HG03280 (cell line): ENCODE results near the gene CHST10.
A peak's percentile ranks its signal among the peaks of the same experiment; 100 is the strongest.
"Not testable (repeated sequence)": the region's sequence is repeated elsewhere in the genome, so short reads cannot be mapped to it uniquely, and the experiment has no call there.

ENCODE experiments used
- ATAC-seq: cut with Tn5 transposase; IDR thresholded peaks from one replicate; pipeline ENCODE4 v1.9.1; 2021; ENCODE audit warnings: mild to moderate bottlenecking, moderate library complexity; ENCODE audit not compliant: unreplicated experiment

CHST10 gene

GRCh38 chr2:100395532-100396350 lies 21.7 kb downstream of the CHST10 start:
- ATAC-seq = no peak

- peak; percentile 35 for ATAC-seq
Observed at GRCh38 chr2:100394111-100394641, 23.3 kb downstream of the CHST10 start.

GRCh38 chr2:100393362-100393761 lies 24.1 kb downstream of the CHST10 start:
- no peak for ATAC-seq

GRCh38 chr2:100392715-100393114 lies 24.8 kb downstream of the CHST10 start:
- no peak for ATAC-seq

GRCh38 chr2:100391735-100392515 lies 25.5 kb downstream of the CHST10 start:
- ATAC-seq = no peak

- ATAC-seq = no peak
Observed at GRCh38 chr2:100390001-100390940, 27.2 kb downstream of the CHST10 start.

GRCh38 chr2:100388703-100389102 lies 28.8 kb downstream of the CHST10 start:
- ATAC-seq = no peak

- no peak for ATAC-seq
Observed at GRCh38 chr2:100383954-100384353, 33.5 kb downstream of the CHST10 start.

- ATAC-seq = no peak
Observed at GRCh38 chr2:100383306-100383705, 34.2 kb downstream of the CHST10 start.

- ATAC-seq = peak; percentile 75
Observed at GRCh38 chr2:100381240-100381639, 36.2 kb downstream of the CHST10 start.

- ATAC-seq = no peak
Observed at GRCh38 chr2:100380681-100381080, 36.8 kb downstream of the CHST10 start.

- no peak for ATAC-seq
Observed at GRCh38 chr2:100376836-100377235, 40.6 kb downstream of the CHST10 start.

GRCh38 chr2:100367163-100367562 lies 50.3 kb downstream of the CHST10 start:
- no peak for ATAC-seq

GRCh38 chr2:100365434-100365833 lies 52.0 kb downstream of the CHST10 start:
- no peak for ATAC-seq

GRCh38 chr2:100362269-100362668 lies 55.2 kb downstream of the CHST10 start:
- not testable (repeated sequence) for ATAC-seq

GRCh38 chr2:100359576-100359975 lies 57.9 kb downstream of the CHST10 start:
- ATAC-seq = no peak

- no peak for ATAC-seq
Observed at GRCh38 chr2:100358554-100358953, 58.9 kb downstream of the CHST10 start.

GRCh38 chr2:100352521-100352920 lies 64.9 kb downstream of the CHST10 start:
- no peak for ATAC-seq

GRCh38 chr2:100350661-100351185 lies 66.7 kb downstream of the CHST10 start:
- no peak for ATAC-seq

- ATAC-seq = not testable (repeated sequence)
Observed at GRCh38 chr2:100345144-100345543, 72.3 kb downstream of the CHST10 start.
